Measurements from ENCODE around the gene ZNF585A. TPM values are rescaled to one million over a fixed set of nuclear protein-coding genes. Genes with fewer than 3 reads are reported as not detected.

The ZNF585A gene
- 10.2 and 12.8 TPM in 2 replicates for total RNA-seq
- long read RNA-seq, full-length matches to known transcripts, result 20 of 23 reads
- long read RNA-seq, partial matches to known transcripts, result 2 of 23 reads
- long read RNA-seq, other reads (novel, unspliced or antisense), result 1 of 23 reads

- Mint-ChIP-seq H3K36me3 (ENCODE audit: low read depth) (peaks cover 34% of the 10 kb centered on the region), H3K4me1 (no peaks in the 10 kb centered on the region), H3K4me3 (no peak within 1 kb of the TSS), H3K27me3 (ENCODE audit: low read depth) (no peaks in the 10 kb centered on the region), H3K9me3 (peaks cover 15% of the 10 kb centered on the region), H3K27ac (ENCODE audit: unreplicated experiment) (no peak within 1 kb of the TSS)
- peak; percentile 82 for DNase-seq (ENCODE audit: low read depth, low spot score)
- peak; percentile 28 for TF ChIP-seq CTCF (conservative IDR thresholded peaks at IDR 0.05)
These were observed at the start of gene ZNF585A for GRCh38 chr19:37172368-37173366. TSS of gene ZNF585A (minus strand) at chr19:37172695. CDS start at chr19:37169910, 2,785 bp downstream.

GRCh38 chr19:37221136-37221535 lies 48.6 kb upstream of the ZNF585A start:
- peaks cover 27% of the 10 kb centered on the region for H3K4me1 Mint-ChIP-seq
- DNase-seq (ENCODE audit: low read depth, low spot score), result no peak
- peak overlapping the region; percentile 71 for H3K4me3 Mint-ChIP-seq
- peaks cover 7% of the 10 kb centered on the region for H3K9me3 Mint-ChIP-seq
- no peak for TF ChIP-seq CTCF (conservative IDR thresholded peaks at IDR 0.05)
- peaks cover 50% of the 10 kb centered on the region for H3K36me3 Mint-ChIP-seq (ENCODE audit: low read depth)
- no peak overlapping the region for H3K27ac Mint-ChIP-seq (ENCODE audit: unreplicated experiment)
- H3K27me3 Mint-ChIP-seq (ENCODE audit: low read depth), result no peaks in the 10 kb centered on the region

- Mint-ChIP-seq H3K27me3 (ENCODE audit: low read depth) (no peaks in the 10 kb centered on the region), H3K4me1 (peaks cover 27% of the 10 kb centered on the region), H3K27ac (ENCODE audit: unreplicated experiment) (no peak overlapping the region), H3K9me3 (peaks cover 6% of the 10 kb centered on the region), H3K36me3 (ENCODE audit: low read depth) (peaks cover 44% of the 10 kb centered on the region), H3K4me3 (peak overlapping the region; percentile 98)
- DNase-seq (ENCODE audit: low read depth, low spot score), result no peak
- no peak for TF ChIP-seq CTCF (conservative IDR thresholded peaks at IDR 0.05)
These were observed 47.9 kb upstream of the ZNF585A start for GRCh38 chr19:37220383-37220782.

- Mint-ChIP-seq H3K4me1 (peaks cover 27% of the 10 kb centered on the region), H3K27ac (ENCODE audit: unreplicated experiment) (peak overlapping the region; percentile 98), H3K36me3 (ENCODE audit: low read depth) (peaks cover 40% of the 10 kb centered on the region), H3K27me3 (ENCODE audit: low read depth) (no peaks in the 10 kb centered on the region), H3K4me3 (peak overlapping the region; percentile 98), H3K9me3 (peaks cover 6% of the 10 kb centered on the region)
- no peak for TF ChIP-seq CTCF (conservative IDR thresholded peaks at IDR 0.05)
- DNase-seq (ENCODE audit: low read depth, low spot score), result no peak
These were observed 46.1 kb upstream of the ZNF585A start for GRCh38 chr19:37218592-37218935.

- TF ChIP-seq CTCF (conservative IDR thresholded peaks at IDR 0.05), result no peak
- Mint-ChIP-seq H3K36me3 (ENCODE audit: low read depth) (peaks cover 37% of the 10 kb centered on the region), H3K4me1 (peaks cover 27% of the 10 kb centered on the region), H3K9me3 (peaks cover 4% of the 10 kb centered on the region), H3K27me3 (ENCODE audit: low read depth) (no peaks in the 10 kb centered on the region), H3K27ac (ENCODE audit: unreplicated experiment) (peak within 1 kb of the TSS; percentile 98), H3K4me3 (peak within 1 kb of the TSS; percentile 98)
- peak; percentile 79 for DNase-seq (ENCODE audit: low read depth, low spot score)
These were observed 45.5 kb upstream of the ZNF585A start, which contains the start of gene ZNF383 for GRCh38 chr19:37217775-37218591. TSS of gene ZNF383 (plus strand) at chr19:37218214. CDS start at chr19:37230454, 12,240 bp downstream.
